ENCODE data around the gene LGALS8.

GRCh38 chr1:236548452-236548851 is 24.7 kb downstream of the LGALS8 start:
- TF ChIP-seq CTCF (conservative IDR thresholded peaks at IDR 0.05; ENCODE audit: low read depth, low read length), result no peak
- no peak for TF ChIP-seq MXI1 (IDR thresholded peaks at IDR 0.05; ENCODE audit: borderline replicate concordance, low read depth, low read length)
- TF ChIP-seq RAD21 (IDR thresholded peaks at IDR 0.05; ENCODE audit: low read length), result no peak

All from IMR-90 (cell line).